ENCODE results near the gene CISH.

The CISH gene

GRCh38 chr3:50656417-50657195 is 45.0 kb upstream of the CISH start:
- H3K4me3 ChIP-seq (ENCODE audit: low read length), result no peak overlapping the region
- DNase-seq (ENCODE audit: low read depth), result no peak
- TF ChIP-seq, protein P1, sequence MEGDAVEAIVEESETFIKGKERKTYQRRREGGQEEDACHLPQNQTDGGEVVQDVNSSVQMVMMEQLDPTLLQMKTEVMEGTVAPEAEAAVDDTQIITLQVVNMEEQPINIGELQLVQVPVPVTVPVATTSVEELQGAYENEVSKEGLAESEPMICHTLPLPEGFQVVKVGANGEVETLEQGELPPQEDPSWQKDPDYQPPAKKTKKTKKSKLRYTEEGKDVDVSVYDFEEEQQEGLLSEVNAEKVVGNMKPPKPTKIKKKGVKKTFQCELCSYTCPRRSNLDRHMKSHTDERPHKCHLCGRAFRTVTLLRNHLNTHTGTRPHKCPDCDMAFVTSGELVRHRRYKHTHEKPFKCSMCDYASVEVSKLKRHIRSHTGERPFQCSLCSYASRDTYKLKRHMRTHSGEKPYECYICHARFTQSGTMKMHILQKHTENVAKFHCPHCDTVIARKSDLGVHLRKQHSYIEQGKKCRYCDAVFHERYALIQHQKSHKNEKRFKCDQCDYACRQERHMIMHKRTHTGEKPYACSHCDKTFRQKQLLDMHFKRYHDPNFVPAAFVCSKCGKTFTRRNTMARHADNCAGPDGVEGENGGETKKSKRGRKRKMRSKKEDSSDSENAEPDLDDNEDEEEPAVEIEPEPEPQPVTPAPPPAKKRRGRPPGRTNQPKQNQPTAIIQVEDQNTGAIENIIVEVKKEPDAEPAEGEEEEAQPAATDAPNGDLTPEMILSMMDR (conservative IDR thresholded peaks at IDR 0.05; ENCODE audit: low read depth, low read length), result no peak

DNA sequence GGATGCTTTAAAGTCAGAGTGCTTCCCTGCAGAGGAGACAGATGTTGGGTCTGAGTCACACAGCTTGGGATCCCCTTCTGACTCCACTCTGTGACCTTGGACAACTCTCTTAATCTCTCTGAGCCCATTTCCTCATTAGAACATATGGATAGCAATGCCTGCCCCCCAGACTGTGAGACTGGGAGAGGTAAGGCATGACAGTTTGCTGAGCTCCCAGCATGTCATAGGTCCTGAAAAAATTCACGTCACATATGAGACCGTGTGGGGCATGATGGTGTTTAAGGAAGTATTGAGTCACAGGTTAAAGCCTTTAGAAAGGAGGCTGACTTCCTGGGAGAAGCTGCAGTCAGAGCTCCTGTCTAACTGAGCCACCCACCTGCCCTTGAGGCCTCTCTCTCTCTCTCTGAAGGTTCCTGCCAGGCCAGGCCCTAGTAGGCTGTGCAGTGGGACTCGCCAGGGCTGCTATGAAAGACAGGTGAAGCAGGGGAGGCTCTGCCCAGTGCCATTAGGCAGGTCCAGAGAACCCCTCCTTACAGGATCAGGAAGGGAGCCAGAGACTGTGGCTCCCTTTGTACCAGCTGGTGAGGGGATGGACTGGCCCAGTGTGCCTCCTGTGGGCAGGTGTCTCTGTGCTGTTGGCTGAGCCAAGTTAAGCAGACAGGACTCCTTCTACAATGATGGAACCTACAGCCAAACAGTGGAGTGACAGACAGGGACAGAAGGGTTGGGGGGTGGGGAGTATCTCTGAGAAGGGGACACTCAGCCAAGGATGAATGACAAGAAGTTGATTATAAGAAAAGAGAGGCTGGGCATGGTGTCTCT is 43.6 kb upstream of the CISH start:
- no peak for DNase-seq (ENCODE audit: low read depth)
- TF ChIP-seq, protein P1 (conservative IDR thresholded peaks at IDR 0.05; ENCODE audit: low read depth, low read length), result no peak
- H3K4me3 ChIP-seq (ENCODE audit: low read length), result no peak overlapping the region

GRCh38 chr3:50653937-50654595 is 42.5 kb upstream of the CISH start:
- DNase-seq (ENCODE audit: low read depth), result no peak
- TF ChIP-seq, protein P1 (conservative IDR thresholded peaks at IDR 0.05; ENCODE audit: low read depth, low read length), result no peak
- no peak overlapping the region for H3K4me3 ChIP-seq (ENCODE audit: low read length)

DNA sequence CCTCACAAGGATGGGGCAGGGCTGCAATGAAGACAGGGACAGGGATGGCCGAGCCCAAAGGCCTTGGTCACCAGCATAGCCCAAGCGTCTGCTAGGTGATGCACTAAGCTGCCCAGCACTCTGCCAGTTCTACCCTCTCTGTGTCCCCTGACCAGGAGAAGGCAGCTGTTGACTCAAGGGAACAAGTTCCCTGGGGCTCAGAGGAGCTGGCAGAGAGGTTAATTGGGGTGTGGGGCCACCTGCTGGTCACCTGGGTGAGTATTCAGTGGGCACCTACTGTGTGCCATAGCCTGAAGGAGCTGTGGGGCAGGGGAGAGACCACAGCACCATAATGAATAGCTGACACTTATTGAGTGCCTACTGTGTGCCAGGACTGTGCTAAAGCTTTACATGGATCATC is 41.1 kb upstream of the CISH start:
- H3K4me3 ChIP-seq (ENCODE audit: low read length), result no peak overlapping the region
- TF ChIP-seq, protein P1 (conservative IDR thresholded peaks at IDR 0.05; ENCODE audit: low read depth, low read length), result peak; percentile 60
- DNase-seq (ENCODE audit: low read depth), result no peak

DNA sequence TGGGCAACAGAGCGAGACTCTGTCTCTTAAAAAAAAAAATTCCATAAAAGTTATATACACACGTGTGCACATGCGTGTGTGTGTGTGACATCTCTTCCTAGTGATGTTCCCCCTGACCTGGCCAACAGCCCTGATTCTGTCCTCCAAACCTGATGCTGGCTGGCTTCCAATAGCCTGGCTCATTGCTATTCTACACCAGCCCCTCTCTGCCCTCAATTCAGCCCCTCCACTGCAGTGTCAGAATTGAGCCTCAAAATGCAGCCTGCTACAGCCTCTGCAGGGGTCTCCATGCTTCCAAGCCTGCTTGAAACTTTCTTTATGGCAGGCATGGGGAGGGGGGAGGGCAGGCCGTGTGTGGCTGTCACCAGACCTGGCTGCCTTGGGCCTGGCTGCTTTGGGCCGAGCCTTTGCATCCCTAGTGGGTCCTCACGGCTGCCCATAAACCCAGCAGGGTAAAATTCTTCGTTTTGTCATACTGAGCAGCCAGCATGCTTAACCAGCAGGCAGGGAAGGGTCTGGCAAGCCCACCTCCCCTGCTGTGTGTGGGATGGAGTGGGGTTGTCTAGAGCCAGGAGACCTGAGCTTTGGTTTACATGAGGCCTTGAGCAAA is 40.5 kb upstream of the CISH start:
- H3K4me3 ChIP-seq (ENCODE audit: low read length), result no peak overlapping the region
- TF ChIP-seq, protein P1 (conservative IDR thresholded peaks at IDR 0.05; ENCODE audit: low read depth, low read length), result no peak
- no peak for DNase-seq (ENCODE audit: low read depth)

DNA sequence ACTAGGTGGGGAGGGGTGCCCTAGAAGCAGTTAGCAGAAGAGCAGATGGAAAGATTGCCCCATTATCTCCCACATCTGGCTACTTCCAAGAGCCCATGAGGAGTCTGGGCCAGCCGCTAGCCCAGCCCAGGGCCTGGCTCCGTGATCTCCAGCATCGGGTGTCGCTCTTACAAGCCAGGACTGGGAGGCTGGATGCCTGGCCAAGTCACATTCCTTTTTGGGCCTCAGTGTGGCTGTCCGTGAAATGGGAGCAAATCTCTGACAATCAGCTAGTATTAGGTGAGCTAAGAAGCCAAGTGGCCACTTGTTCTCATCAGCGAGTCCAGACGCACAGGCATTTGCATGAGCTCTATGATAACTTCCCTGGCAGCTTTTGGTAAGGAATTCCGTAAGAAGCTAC is 39.9 kb upstream of the CISH start:
- no peak overlapping the region for H3K4me3 ChIP-seq (ENCODE audit: low read length)
- TF ChIP-seq, protein P1 (conservative IDR thresholded peaks at IDR 0.05; ENCODE audit: low read depth, low read length), result no peak
- DNase-seq (ENCODE audit: low read depth), result no peak
